Stimulated activated CD8-positive, alpha-beta memory T cell treated with anti-CD3 and anti-CD28 coated beads, Interleukin-15, amount 100 ng/mL, for 48 hours (primary cell): ENCODE results near the gene LRWD1.
A peak's percentile ranks its signal among the peaks of the same experiment; 100 is the strongest.

Experiments used
- DNase-seq, 2 donors: peaks; one replicate each; pipeline ENCODE4 v3.0.0-alpha.2; 2020; ENCODE audit warnings: low read depth in 2 of 2

LRWD1 gene

GRCh38 chr7:102464577-102465280 lies at the start of gene LRWD1, which contains the start of gene ALKBH4:
TSS of gene LRWD1 (plus strand) at chr7:102464984. CDS start at chr7:102465081, 97 bp downstream.
TSS of gene ALKBH4 (minus strand) at chr7:102464863. CDS start at chr7:102464836, 27 bp downstream.
- DNase-seq, result peak; percentile 96 to 97

DNA sequence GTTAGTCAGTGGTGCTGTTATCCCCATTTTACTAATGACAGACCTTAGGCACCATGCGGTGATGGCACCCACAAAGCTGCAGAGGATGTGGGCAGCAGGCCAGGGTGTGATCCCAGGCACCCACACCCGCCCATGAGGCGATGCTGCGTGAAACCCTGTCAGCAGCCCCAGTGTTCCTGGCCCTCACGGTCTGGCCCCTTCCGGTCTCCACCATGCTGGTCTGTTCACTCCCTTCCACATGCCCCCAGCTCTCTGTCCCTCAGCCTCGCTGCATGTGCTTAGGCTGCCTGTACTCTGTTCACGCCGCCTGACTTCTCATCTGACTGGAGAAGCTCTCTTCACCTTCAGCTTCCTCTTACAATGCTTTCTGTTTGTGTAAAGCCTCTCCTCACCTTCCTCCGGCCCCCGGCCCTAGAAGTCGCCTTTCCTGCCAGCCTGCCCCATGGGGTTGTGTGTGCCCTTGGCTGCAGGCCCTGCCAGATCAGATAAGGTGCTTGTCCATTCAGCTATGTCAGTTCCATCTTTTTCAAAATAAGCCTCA lies 49.0 kb upstream of the LRWD1 start:
- DNase-seq, result peak; percentile 63 to 65

- no peak for DNase-seq
Observed at GRCh38 chr7:102416406-102416805, 48.4 kb upstream of the LRWD1 start.

DNA sequence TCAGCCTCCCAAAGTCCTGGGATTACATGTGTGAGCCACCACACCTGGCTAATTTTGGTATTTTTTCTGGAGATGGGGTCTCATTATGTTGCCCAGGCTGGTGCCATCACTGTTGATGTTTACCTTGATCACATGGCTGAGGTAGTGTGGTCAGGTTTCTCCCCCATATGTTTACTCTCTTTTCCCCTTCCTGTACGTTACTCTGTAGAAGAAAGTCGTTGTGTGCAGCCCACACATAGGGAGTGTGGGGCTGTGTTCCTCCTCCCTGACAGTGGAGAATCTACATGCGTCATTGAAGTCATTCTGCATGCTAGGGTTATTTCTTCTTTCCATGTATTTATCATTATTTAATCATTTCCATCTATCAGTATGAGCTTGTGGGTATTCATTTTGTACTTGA lies 47.7 kb upstream of the LRWD1 start:
- no peak for DNase-seq

- no peak for DNase-seq
Observed at GRCh38 chr7:102418592-102418991, 46.2 kb upstream of the LRWD1 start.

DNA sequence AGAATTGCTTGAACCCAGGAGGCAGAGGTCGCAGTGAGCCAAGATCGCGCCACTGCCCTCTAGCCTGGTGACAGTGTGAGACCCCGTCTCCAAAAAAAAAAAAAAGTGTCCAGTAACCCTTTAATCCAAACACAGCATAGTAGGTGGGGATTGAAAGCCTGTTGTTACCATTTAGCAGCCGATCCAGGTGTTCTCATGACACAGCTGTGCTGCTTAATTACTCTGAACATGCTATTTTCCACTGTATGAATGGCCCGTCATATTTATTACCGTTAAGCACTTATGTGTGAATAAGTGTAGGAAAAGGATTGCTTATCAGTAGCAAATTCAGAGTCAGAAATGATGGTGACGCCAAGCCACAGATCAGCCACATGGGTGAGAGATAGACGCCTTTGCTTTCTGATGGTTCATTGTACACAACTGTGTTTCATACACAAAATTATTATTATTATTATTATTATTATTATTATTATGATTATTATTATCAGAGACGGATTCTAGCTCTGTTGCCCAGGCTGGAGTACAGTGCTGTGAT lies 43.0 kb upstream of the LRWD1 start:
- DNase-seq, result no peak

- no peak for DNase-seq
Observed at GRCh38 chr7:102424129-102424551, 40.6 kb upstream of the LRWD1 start.

- DNase-seq, result no peak
Observed at GRCh38 chr7:102424787-102425218, 40.0 kb upstream of the LRWD1 start.

DNA sequence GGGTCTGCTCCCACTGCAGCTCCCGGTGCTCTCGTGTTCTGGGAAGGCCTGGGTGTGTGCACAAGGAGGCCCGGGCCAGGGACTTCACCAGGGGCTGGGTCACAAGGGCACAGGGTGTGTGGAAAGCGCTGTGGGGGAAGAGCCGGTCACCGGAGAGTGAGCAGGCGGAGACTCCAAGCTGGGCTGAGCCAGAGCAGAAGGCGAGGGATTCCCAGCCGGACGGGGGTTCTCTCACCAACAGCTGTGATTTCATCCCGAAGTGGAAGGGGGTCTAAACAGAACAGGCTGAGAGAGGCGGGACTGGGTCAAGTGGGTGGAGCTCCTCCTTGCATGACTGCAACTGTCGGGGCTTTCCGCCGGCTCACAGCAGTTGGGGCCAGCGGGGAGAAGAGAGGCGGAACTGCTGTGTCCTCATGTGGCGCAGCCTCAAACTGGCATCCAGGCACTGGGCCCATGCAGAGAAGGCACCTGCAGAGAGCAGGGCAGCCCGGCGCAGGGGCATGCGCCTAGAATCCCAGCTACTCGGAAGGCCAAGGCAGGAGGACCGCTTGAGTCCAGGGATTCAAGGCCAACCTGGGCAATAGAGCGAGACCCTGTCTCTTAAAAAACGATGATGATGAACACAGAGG lies 39.0 kb upstream of the LRWD1 start:
- DNase-seq, result peak; percentile 75 to 79

DNA sequence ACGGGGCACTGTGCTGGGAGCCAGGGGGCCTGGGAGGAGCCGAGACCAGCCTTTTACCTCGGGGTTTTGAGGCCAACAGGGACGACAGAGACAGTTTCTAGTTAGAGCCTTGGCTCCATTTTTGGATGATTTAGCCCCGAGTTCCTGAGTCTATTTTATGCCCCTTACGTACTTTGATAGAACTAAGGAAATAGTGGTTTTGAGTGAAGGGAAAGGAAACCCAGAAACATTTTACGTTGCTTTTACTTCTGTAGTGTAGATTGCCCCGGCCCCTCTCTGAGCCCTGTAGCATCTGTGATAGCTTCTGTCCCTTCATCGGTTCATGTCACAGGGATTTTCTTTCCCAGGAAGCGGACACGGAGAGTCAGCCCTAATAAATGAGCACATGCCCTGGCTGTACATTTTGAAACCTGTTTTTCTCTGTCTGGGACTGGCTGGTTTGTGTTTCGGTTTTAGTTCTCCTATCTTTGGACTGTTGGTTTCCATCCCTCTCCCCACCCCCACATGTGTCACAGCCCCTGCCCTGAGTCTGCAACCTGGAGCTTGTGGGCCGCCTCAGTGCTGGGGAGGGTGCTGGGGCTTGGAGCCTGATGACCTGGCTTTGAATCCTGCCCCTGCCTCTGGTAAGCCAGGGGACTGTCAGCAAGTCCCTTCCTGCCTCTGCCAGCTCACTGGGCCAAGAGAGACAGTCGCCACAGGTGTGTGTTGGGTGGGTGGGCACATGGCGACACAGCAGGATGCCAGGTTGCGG lies 38.3 kb upstream of the LRWD1 start:
- peak; percentile 70 to 73 for DNase-seq

GRCh38 chr7:102427019-102427405 lies 37.8 kb upstream of the LRWD1 start:
- DNase-seq, result no peak

DNA sequence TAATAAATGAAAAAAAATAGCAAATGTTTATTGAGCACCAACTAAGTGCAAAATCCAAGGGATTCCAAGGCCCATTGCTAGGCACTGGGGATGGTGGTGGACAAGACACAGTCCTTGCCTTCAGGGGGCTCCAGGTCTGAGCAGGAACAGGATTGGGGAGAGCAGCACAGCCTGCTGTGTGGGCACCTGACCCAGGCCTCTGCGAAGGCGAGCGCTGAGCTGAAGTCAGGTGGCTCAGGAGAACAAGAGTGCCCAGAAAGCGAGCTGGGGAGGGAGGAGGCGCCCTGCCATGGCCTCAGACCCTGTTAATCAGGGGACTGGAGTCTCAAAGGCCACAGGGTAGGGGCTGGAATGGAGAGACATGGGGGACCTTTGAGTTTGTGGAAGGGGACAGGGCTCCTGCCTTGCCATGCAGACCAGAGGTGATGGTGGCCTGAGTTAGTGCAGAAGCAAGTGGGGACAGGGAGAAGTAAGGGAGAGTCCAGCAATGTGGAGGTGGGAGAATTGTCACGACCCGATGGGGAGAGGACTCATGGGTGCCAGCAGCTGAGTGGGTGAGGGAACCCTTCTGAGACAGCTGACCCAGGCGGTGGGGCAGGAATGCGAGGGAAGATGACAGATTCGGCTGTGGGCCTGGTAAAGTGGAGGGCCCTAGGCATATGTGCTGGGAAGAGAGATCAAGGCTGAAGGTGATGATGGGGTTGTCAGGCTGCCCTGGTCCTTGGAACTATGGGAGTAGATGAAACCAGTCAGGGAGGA lies 35.5 kb upstream of the LRWD1 start:
- no peak for DNase-seq

GRCh38 chr7:102431617-102432298 lies 33.0 kb upstream of the LRWD1 start:
- peak in 1 of 2 donors; percentile 18 for DNase-seq

DNA sequence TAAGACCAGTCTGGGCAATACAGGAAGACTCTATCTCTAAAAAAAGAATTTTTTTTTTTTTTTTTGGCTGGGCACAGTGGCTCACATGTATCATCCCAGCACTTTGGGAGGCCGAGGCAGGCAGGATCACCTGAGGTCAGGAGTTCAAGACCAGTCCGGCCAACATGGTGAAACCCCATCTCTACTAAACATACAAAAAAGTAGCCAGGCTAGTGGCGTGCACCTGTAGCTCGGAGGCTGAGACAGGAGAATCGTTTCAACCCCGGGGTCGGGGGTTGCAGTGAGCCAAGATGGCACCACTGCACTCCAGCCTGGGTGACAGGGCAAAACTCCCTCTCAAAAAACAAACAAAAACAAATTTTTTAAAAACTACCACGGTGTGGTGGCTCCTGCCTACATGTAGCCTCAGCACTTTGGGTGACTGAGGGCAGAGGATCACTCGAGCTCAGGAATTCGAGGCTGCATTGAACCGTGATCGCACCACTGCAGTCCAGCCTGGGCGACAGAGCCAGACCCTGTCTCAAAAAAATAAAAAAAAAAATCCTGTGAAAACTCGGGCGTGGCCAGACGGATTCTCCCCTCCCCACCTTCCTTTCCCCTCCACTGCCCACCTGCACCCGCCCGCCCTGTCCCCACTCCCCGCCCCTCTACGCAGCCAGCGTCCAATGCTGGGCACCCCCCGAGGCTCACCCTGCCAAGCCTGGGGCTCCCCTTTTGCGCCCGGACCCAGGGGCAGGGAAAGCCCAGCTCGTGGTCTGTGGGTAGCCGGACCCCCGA lies 32.2 kb upstream of the LRWD1 start:
- DNase-seq, result peak in 1 of 2 donors; percentile 7

GRCh38 chr7:102433219-102434038 lies 31.4 kb upstream of the LRWD1 start, which contains the start of gene ORAI2:
TSS of gene ORAI2 (plus strand) at chr7:102433575. CDS start at chr7:102438957, 5,382 bp downstream.
- peak; percentile 81 for DNase-seq

- DNase-seq, result peak in 1 of 2 donors; percentile 7
Observed at GRCh38 chr7:102434039-102434486, 30.7 kb upstream of the LRWD1 start.

- no peak for DNase-seq
Observed at GRCh38 chr7:102436118-102436517, 28.7 kb upstream of the LRWD1 start.

DNA sequence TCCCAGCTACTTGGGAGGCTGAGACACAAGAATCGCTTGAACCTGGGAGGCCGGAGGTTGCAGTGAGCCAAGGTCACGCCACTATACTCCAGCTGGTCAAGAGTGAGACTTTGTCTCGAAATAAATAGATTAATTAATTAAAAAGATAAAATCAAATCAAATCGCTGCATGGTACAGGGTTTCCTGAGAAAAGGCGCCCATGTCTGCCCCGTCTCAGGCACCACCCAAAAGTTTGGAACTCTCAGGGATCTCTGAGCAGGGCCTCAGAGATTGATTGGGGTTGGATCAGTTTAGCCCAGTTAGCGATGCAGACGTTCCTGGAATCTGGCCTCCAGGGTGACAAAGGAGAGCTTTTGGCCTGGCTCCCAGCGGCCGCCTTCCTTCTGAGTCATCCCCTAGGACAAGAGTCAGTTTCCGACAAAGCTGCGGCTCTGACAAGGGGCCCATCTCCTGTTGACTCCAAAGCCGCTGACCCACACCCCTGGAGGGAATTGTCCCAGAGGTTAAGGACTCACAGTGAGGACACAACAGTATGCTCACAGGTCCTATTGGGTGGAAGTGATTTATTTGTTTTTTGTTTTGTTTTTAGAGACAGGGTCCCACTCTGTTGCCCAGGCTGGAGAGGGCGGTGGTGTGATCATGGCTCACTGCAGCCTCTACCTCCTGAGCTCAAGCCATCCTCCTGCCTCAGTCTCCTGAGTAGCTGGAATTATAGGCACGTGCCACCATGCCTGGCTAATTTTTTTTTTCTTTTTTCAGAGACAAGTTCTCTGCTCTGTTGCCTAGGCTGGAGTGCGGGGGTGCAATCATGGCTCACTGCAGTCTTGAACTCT lies 24.6 kb upstream of the LRWD1 start:
- DNase-seq, result no peak
